Mesothelial cell of epicardium (in vitro differentiated cells): ENCODE results near the gene KRT3. TPM values are rescaled to one million over a fixed set of nuclear protein-coding genes. Genes with fewer than 3 reads are reported as not detected.
A peak's percentile ranks its signal among the peaks of the same experiment; 100 is the strongest.

Experiments
- DNase-seq, 2 experiments: peaks; one replicate each; pipeline ENCODE4 v3.0.0; 2021; ENCODE audit warnings: low spot score in 2 of 2; ENCODE audit not compliant: unreplicated experiment in 2 of 2
- H3K27ac Mint-ChIP-seq: 2 replicates; pipeline ENCODE4 v1.8.0; 2021; ENCODE audit warnings: mixed read lengths
- H3K27me3 Mint-ChIP-seq: 2 replicates; pipeline ENCODE4 v1.8.0; 2021; ENCODE audit warnings: low read depth, mixed read lengths
- H3K36me3 Mint-ChIP-seq: 2 replicates; pipeline ENCODE4 v1.8.0; 2021; ENCODE audit warnings: mixed read lengths
- H3K4me1 Mint-ChIP-seq: 2 replicates; pipeline ENCODE4 v1.8.0; 2021; ENCODE audit warnings: mixed read lengths
- H3K4me3 Mint-ChIP-seq: 2 replicates; pipeline ENCODE4 v1.8.0; 2021; ENCODE audit warnings: mild to moderate bottlenecking, moderate library complexity, mixed read lengths
- H3K9me3 Mint-ChIP-seq: 2 replicates; pipeline ENCODE4 v1.8.0; 2021; ENCODE audit warnings: mixed read lengths
- CTCF ChIP-seq: fragments of 200-600 bp; sonication (generic); IDR thresholded peaks from one replicate; pipeline ENCODE4 v1.5.0; 2021; ENCODE audit warnings: antibody characterized with exemption; ENCODE audit not compliant: unreplicated experiment
- total RNA-seq: library from RNA; stranded (reverse); gene quantifications from 3 replicates; pipeline ENCODE4 v1.2.1, GENCODE V29; 2021

The KRT3 gene
- total RNA-seq, 1 donor from 2014 or later = 0.78 TPM

- no peaks in the 10 kb centered on the region for H3K36me3 Mint-ChIP-seq
- H3K27me3 Mint-ChIP-seq = peaks cover 62% of the 10 kb centered on the region
- TF ChIP-seq CTCF = no peak
- DNase-seq = no peak
- no peak overlapping the region for H3K27ac Mint-ChIP-seq
- no peaks in the 10 kb centered on the region for H3K9me3 Mint-ChIP-seq
- no peak overlapping the region for H3K4me3 Mint-ChIP-seq
- H3K4me1 Mint-ChIP-seq = no peaks in the 10 kb centered on the region
These were observed 53.7 kb downstream of the KRT3 start for GRCh38 chr12:52742196-52742580.

- no peaks in the 10 kb centered on the region for H3K36me3 Mint-ChIP-seq
- peaks cover 63% of the 10 kb centered on the region for H3K27me3 Mint-ChIP-seq
- H3K4me3 Mint-ChIP-seq = no peak overlapping the region
- no peaks in the 10 kb centered on the region for H3K4me1 Mint-ChIP-seq
- TF ChIP-seq CTCF = no peak
- peak; percentile 67 to 88 for DNase-seq
- H3K9me3 Mint-ChIP-seq = no peaks in the 10 kb centered on the region
- no peak overlapping the region for H3K27ac Mint-ChIP-seq
These were observed 54.3 kb downstream of the KRT3 start for GRCh38 chr12:52741375-52742195.

DNA sequence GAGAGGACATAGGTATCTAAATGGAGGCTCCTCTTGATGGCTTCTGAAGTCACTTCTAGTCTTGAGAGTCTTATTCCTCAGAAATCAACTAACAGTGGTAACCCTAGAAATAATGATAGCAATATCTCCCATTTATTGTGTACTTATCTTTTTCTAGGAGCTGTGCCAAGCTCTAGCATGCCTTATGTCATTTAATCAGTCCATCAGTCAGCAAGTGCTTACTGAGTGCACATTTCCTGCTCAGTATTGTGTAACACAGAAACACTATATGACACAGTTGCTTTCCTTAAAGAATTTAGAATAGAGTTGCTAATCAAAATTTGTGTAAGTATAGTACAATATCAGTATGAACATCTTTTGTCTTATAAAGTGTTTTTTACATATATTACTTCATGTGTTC, 55.3 kb downstream of the KRT3 start:
- Mint-ChIP-seq H3K27me3 (peaks cover 63% of the 10 kb centered on the region), H3K4me1 (no peaks in the 10 kb centered on the region), H3K4me3 (no peak overlapping the region), H3K36me3 (no peaks in the 10 kb centered on the region), H3K9me3 (no peaks in the 10 kb centered on the region), H3K27ac (no peak overlapping the region)
- no peak for TF ChIP-seq CTCF
- DNase-seq = no peak

DNA sequence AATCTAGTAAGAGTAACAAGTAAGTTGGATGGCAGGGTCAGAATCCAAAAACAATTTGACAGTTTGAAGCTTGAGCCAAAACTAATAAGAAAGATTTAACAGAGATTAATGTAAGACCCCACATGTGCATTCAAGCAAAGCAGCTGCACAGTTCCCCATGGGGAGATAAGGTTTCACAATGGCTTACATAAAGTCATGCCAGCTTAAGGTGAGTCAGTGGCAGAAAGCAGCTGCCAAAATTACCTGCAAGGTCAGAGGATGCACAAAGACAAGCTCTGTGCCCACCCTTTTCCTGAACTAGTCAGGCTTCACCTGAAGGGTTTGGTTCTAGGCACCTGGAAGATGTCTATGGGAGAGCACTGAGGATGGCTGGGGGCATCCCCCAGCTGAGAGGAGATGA, 56.0 kb downstream of the KRT3 start:
- Mint-ChIP-seq H3K4me3 (no peak overlapping the region), H3K4me1 (no peaks in the 10 kb centered on the region), H3K9me3 (no peaks in the 10 kb centered on the region), H3K36me3 (no peaks in the 10 kb centered on the region), H3K27me3 (peaks cover 63% of the 10 kb centered on the region), H3K27ac (no peak overlapping the region)
- no peak for DNase-seq
- TF ChIP-seq CTCF = no peak

Other genes starting within 250 kb of the KRT3 start
- gene KRT71, start 243.0 kb downstream of the KRT3 start, total RNA-seq = not detected in 3 replicates
- gene KRT74, start 222.3 kb downstream of the KRT3 start, total RNA-seq = not detected in 3 replicates
- gene KRT72, start 194.7 kb downstream of the KRT3 start, total RNA-seq = not detected in 3 replicates
- not detected in 3 replicates for gene KRT73, start 177.6 kb downstream of the KRT3 start, total RNA-seq
- gene KRT2, start 143.9 kb downstream of the KRT3 start, total RNA-seq = not detected in 3 replicates
- not detected in 3 replicates for gene KRT1, start 115.7 kb downstream of the KRT3 start, total RNA-seq
- gene KRT77, start 92.6 kb downstream of the KRT3 start, total RNA-seq = not detected in 3 replicates
- not detected in 3 replicates for gene KRT76, start 18.8 kb downstream of the KRT3 start, total RNA-seq
- 1.00 to 1.4 TPM (median 1.3 TPM) in 3 replicates for gene KRT4, start 18.0 kb upstream of the KRT3 start, total RNA-seq
- not detected in 3 replicates for gene KRT79, start 38.2 kb upstream of the KRT3 start, total RNA-seq
- not detected in 3 replicates for gene KRT78, start 52.9 kb upstream of the KRT3 start, total RNA-seq
- gene KRT8, start 109.0 kb upstream of the KRT3 start, total RNA-seq = 1,131 to 1,194 TPM (median 1,142 TPM) in 3 replicates
- 714 to 762 TPM (median 725 TPM) in 3 replicates for gene KRT18, start 153.0 kb upstream of the KRT3 start, total RNA-seq
- gene EIF4B, start 210.3 kb upstream of the KRT3 start, total RNA-seq = 544 to 576 TPM (median 554 TPM) in 3 replicates